Osteocyte (in vitro differentiated cells): ENCODE results near the gene ATP1B1. TPM values are rescaled to one million over a fixed set of nuclear protein-coding genes. Genes with fewer than 3 reads are reported as not detected.

Source experiments
- DNase-seq: peaks from one replicate; pipeline ENCODE4 v3.0.0; 2021; ENCODE audit warnings: mixed read lengths; ENCODE audit not compliant: unreplicated experiment; ENCODE audit errors: extremely low spot score
- H3K27ac Mint-ChIP-seq: one replicate; pipeline ENCODE4 v1.8.0; 2021; ENCODE audit warnings: mild to moderate bottlenecking, mixed read lengths; ENCODE audit not compliant: unreplicated experiment
- H3K27me3 Mint-ChIP-seq: one replicate; pipeline ENCODE4 v1.8.0; 2021; ENCODE audit warnings: mixed read lengths; ENCODE audit not compliant: unreplicated experiment
- H3K36me3 Mint-ChIP-seq: one replicate; pipeline ENCODE4 v1.8.0; 2021; ENCODE audit warnings: mixed read lengths; ENCODE audit not compliant: unreplicated experiment
- H3K4me1 Mint-ChIP-seq: one replicate; pipeline ENCODE4 v1.8.0; 2021; ENCODE audit warnings: mixed read lengths; ENCODE audit not compliant: unreplicated experiment
- H3K4me3 Mint-ChIP-seq: one replicate; pipeline ENCODE4 v1.8.0; 2021; ENCODE audit warnings: mild to moderate bottlenecking, moderate library complexity, mixed read lengths; ENCODE audit not compliant: unreplicated experiment
- H3K9me3 Mint-ChIP-seq: one replicate; pipeline ENCODE4 v1.8.0; 2021; ENCODE audit warnings: mixed read lengths; ENCODE audit not compliant: unreplicated experiment
- CTCF ChIP-seq: fragments of 200-600 bp; sonication (generic); IDR thresholded peaks from 2 replicates; pipeline ENCODE4 v1.5.0; 2021; ENCODE audit warnings: antibody characterized with exemption, mild to moderate bottlenecking, moderate library complexity
- total RNA-seq: library from RNA; stranded (reverse); gene quantifications from 2 replicates; pipeline ENCODE4 v1.2.1, GENCODE V29; 2021

Gene ATP1B1
- total RNA-seq, 1 donor from 2014 or later: 42.0 TPM

GRCh38 chr1:169132512-169133227 is 26.2 kb downstream of the ATP1B1 start:
- no peak for DNase-seq
- TF ChIP-seq CTCF: no peak
- no peak overlapping the region for H3K27ac Mint-ChIP-seq
- no peak overlapping the region for H3K4me3 Mint-ChIP-seq
- peaks cover 37% of the 10 kb centered on the region for H3K4me1 Mint-ChIP-seq
- peaks cover 28% of the 10 kb centered on the region for H3K36me3 Mint-ChIP-seq
- H3K9me3 Mint-ChIP-seq: no peaks in the 10 kb centered on the region
- H3K27me3 Mint-ChIP-seq: no peaks in the 10 kb centered on the region

DNA sequence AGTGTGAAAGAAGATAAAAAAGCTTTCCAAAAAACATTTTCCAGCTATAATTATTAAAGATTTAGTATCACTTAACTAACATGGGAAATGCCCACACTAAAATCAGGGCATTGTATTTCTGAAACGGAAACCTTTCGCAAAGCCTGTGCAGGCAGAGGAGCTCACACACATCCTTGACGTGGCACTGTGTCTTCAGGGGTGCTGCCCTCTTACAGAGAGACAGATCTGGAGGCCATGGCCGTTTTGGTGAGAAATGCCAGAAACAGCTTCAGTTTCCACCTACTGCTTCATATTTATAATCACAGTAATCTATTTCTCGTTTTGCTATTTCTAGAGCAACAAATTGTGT is 26.7 kb downstream of the ATP1B1 start:
- H3K27me3 Mint-ChIP-seq: no peaks in the 10 kb centered on the region
- H3K27ac Mint-ChIP-seq: peak overlapping the region; percentile 27
- H3K4me3 Mint-ChIP-seq: no peak overlapping the region
- peaks cover 23% of the 10 kb centered on the region for H3K36me3 Mint-ChIP-seq
- H3K4me1 Mint-ChIP-seq: peaks cover 32% of the 10 kb centered on the region
- no peak for DNase-seq
- TF ChIP-seq CTCF: no peak
- H3K9me3 Mint-ChIP-seq: no peaks in the 10 kb centered on the region

DNA sequence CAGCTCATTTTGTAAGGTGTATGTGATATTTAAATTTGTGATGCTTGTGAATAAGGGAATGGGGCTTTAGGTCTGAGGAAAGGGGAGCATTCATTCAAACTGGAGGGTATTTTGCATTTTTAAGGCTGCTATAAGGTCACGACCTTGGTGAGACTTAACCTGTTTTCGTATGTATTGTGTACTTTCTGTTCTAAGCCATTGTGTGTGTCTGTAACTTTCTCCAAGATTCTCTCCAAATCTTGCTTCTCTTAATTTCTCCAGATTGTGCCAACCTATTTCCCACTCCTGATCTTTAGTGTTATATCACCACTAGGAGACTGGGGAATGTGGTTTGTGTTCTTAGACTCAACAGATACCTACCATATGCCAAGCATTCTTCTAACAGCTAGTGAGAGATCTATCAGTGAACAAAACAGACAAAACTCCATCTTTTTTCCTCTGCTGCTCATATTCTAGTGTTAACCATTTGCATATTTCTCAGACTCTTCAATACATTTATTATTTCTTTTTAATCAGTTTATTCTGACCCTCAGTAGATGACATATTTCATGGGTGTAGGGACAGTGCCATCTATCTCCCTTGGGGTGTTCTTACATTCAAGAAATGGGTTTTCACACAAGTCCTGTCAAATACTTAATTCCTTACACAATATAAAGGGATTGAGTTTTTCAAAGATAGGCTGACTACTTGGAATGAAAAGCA is 27.5 kb downstream of the ATP1B1 start:
- H3K4me3 Mint-ChIP-seq: no peak overlapping the region
- H3K36me3 Mint-ChIP-seq: peaks cover 17% of the 10 kb centered on the region
- no peak for DNase-seq
- H3K4me1 Mint-ChIP-seq: peaks cover 28% of the 10 kb centered on the region
- peak; percentile 33 for TF ChIP-seq CTCF
- no peaks in the 10 kb centered on the region for H3K27me3 Mint-ChIP-seq
- H3K27ac Mint-ChIP-seq: no peak overlapping the region
- no peaks in the 10 kb centered on the region for H3K9me3 Mint-ChIP-seq

DNA sequence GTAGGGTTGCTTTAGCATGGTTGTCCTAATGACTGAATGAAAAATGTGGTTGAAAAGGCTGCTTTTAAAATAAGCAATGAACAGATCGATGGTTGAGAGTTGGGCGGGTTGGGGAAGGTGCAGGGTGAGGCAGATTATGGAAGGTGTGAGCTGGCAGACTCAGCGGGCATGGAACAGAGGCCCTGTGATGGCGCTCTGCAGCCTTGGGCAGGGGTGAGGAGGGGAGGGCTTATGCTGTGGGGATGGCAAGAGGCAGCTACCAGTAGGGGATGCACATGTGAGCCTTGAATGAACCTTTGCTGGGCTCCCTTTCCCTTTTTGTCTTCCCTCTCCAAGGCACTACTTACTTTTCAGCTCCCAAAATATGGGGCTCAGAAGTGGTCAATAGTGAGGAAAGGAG is 30.9 kb downstream of the ATP1B1 start:
- Mint-ChIP-seq H3K4me3 (no peak overlapping the region), H3K27ac (no peak overlapping the region), H3K36me3 (peaks cover 4% of the 10 kb centered on the region), H3K9me3 (no peaks in the 10 kb centered on the region), H3K27me3 (no peaks in the 10 kb centered on the region), H3K4me1 (peaks cover 27% of the 10 kb centered on the region)
- DNase-seq: no peak
- TF ChIP-seq CTCF: no peak

DNA sequence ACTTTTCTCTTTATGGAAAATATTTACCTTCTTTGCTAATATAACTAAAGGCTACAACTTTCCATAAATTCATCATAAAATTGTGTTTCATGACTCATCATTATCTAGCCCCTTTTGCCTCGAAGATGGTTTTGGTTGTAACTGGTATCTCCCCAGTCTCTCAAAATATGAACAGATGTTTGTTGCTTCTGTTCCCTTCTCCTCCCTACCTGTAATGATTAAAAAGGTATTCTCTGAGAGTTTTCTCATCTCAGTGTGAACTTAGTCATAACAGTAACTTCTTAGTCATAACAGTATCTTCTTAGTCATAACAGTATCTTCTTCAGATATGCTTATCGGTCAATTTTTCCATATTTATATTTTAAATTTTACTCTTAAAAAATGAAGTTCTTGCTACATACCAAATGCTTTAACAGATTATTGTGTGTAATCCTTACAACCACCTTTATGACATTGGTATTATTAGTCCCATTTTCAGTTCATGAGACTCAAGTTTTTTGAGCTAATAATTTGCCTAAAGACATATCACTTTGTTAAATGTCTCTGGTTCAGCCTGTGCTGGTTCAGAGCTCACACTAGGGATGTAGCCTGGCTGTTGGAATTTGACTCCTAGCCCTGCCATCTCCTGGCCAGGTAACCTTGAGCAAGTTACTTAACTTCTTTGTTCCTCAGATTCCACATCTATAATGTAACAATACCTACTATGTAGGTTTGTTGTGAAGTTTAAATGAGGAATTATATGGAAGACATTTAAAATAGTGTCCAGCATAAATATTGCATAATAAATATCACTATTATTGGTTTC is 32.6 kb downstream of the ATP1B1 start:
- no peak for TF ChIP-seq CTCF

More for the DNA sequence above, 32.6 kb downstream of the ATP1B1 start:
- no peak for DNase-seq
- H3K4me1 Mint-ChIP-seq: peaks cover 21% of the 10 kb centered on the region
- no peak overlapping the region for H3K4me3 Mint-ChIP-seq
- H3K27ac Mint-ChIP-seq: no peak overlapping the region
- no peaks in the 10 kb centered on the region for H3K27me3 Mint-ChIP-seq
- H3K36me3 Mint-ChIP-seq: no peaks in the 10 kb centered on the region
- H3K9me3 Mint-ChIP-seq: no peaks in the 10 kb centered on the region
